Mesenchymal stem cell (in vitro differentiated cells and primary cell): ENCODE data around the gene SYNJ2.
"Not testable (repeated sequence)": the region's sequence is repeated elsewhere in the genome, so short reads cannot be mapped to it uniquely, and the experiment has no call there.

ENCODE experiments used
- DNase-seq: peaks from one replicate; pipeline ENCODE4 v3.0.0-alpha.2; 2013
- H2AFZ ChIP-seq: one replicate; pipeline ENCODE4 v1.6.1; 2013; ENCODE audit warnings: low read depth, mild to moderate bottlenecking, control low read depth, inconsistent platforms, low read length, moderate library complexity
- H2AK5ac ChIP-seq: 2 replicates; pipeline ENCODE4 v1.6.1; 2013; ENCODE audit warnings: low read length, moderate library complexity, mild to moderate bottlenecking, inconsistent platforms; ENCODE audit not compliant: severe bottlenecking
- H2BK120ac ChIP-seq: one replicate; pipeline ENCODE4 v1.6.1; 2013; ENCODE audit warnings: low read depth, mild to moderate bottlenecking, inconsistent platforms, low read length, moderate library complexity
- H2BK12ac ChIP-seq, 2 experiments: one replicate each; pipeline ENCODE4 v1.6.1; 2013; ENCODE audit warnings: inconsistent platforms in 2 of 2, low read length in 2 of 2, mild to moderate bottlenecking in 2 of 2, moderate library complexity in 2 of 2, control low read depth in 1 of 2
- H2BK15ac ChIP-seq: one replicate; pipeline ENCODE4 v1.6.1; 2013; ENCODE audit warnings: mild to moderate bottlenecking, low read depth, inconsistent platforms; ENCODE audit not compliant: poor library complexity, severe bottlenecking
- H2BK5ac ChIP-seq: 2 replicates; pipeline ENCODE4 v1.6.1; 2013; ENCODE audit warnings: low read depth, mild to moderate bottlenecking, low read length, control low read depth, inconsistent platforms; ENCODE audit not compliant: poor library complexity, severe bottlenecking
- H3K14ac ChIP-seq, 2 experiments: one replicate each; pipeline ENCODE4 v1.6.1; 2013; ENCODE audit warnings: inconsistent platforms in 2 of 2, low read length in 2 of 2, control low read depth in 1 of 2, mild to moderate bottlenecking in 1 of 2, moderate library complexity in 1 of 2
- H3K18ac ChIP-seq, 2 experiments: one replicate each; pipeline ENCODE4 v1.6.1; 2013; ENCODE audit warnings: inconsistent platforms in 2 of 2, low read length in 2 of 2, control low read depth in 1 of 2, low read depth in 1 of 2, mild to moderate bottlenecking in 1 of 2
- H3K23ac ChIP-seq, 2 experiments: one replicate each; pipeline ENCODE4 v1.6.1; 2013; ENCODE audit warnings: inconsistent platforms in 2 of 2, low read length in 2 of 2, mild to moderate bottlenecking in 2 of 2, moderate library complexity in 2 of 2, control low read depth in 1 of 2
- H3K27ac ChIP-seq: 2 replicates; pipeline ENCODE4 v1.5.1; 2013; ENCODE audit warnings: mild to moderate bottlenecking, moderate library complexity, low read length, control low read depth, inconsistent platforms; ENCODE audit not compliant: poor library complexity, severe bottlenecking
- H3K27me3 ChIP-seq, 2 experiments: 2 replicates each; pipeline versions ENCODE4 v1.6.1 to v1.7.0; 2013; ENCODE audit warnings: low read length in 2 of 2, mild to moderate bottlenecking in 2 of 2, moderate library complexity in 2 of 2, control low read depth in 1 of 2, inconsistent platforms in 1 of 2; ENCODE audit not compliant: control insufficient read depth in 1 of 2, insufficient read depth in 1 of 2
- H3K36me3 ChIP-seq, 2 experiments: 2 replicates each; pipeline versions ENCODE4 v1.6.1 to v1.7.0; 2013; ENCODE audit warnings: low read length in 2 of 2, control low read depth in 1 of 2, inconsistent platforms in 1 of 2, low read depth in 1 of 2, mild to moderate bottlenecking in 1 of 2; ENCODE audit not compliant: insufficient read depth in 2 of 2, control insufficient read depth in 1 of 2
- H3K4ac ChIP-seq, 2 experiments: one replicate each; pipeline ENCODE4 v1.6.1; 2013; ENCODE audit warnings: inconsistent platforms in 2 of 2, low read length in 2 of 2, mild to moderate bottlenecking in 2 of 2, moderate library complexity in 2 of 2, control low read depth in 1 of 2, low read depth in 1 of 2
- H3K4me1 ChIP-seq: 2 replicates; pipeline ENCODE4 v1.6.1; 2013; ENCODE audit warnings: low read depth, low read length, control low read depth; ENCODE audit not compliant: control insufficient read depth, insufficient read depth
- H3K4me2 ChIP-seq: 2 replicates; pipeline ENCODE4 v1.6.1; 2013; ENCODE audit warnings: low read length, mild to moderate bottlenecking, inconsistent platforms; ENCODE audit not compliant: poor library complexity, severe bottlenecking
- H3K4me3 ChIP-seq, 2 experiments: 2 replicates each; pipeline versions ENCODE4 v1.5.1 to v1.7.0; 2013; ENCODE audit warnings: low read length in 2 of 2, mild to moderate bottlenecking in 2 of 2, control low read depth in 1 of 2, low read depth in 1 of 2; ENCODE audit not compliant: insufficient read depth in 1 of 2
- H3K79me1 ChIP-seq: replicated peaks from 2 replicates; pipeline ENCODE4 v1.6.1; 2013; ENCODE audit warnings: mild to moderate bottlenecking, control low read depth, low read length, inconsistent platforms; ENCODE audit not compliant: poor library complexity, severe bottlenecking
- H3K9ac ChIP-seq: 2 replicates; pipeline ENCODE4 v1.7.0; 2013; ENCODE audit warnings: mild to moderate bottlenecking, low read length, moderate library complexity
- H3K9me3 ChIP-seq: 2 replicates; pipeline ENCODE4 v1.7.0; 2013; ENCODE audit warnings: mild to moderate bottlenecking, low read length; ENCODE audit not compliant: control insufficient read depth
- H4K8ac ChIP-seq: one replicate; pipeline ENCODE4 v1.6.1; 2013; ENCODE audit warnings: inconsistent platforms, mild to moderate bottlenecking, low read length, moderate library complexity
- H4K91ac ChIP-seq: one replicate; pipeline ENCODE4 v1.6.1; 2013; ENCODE audit warnings: mild to moderate bottlenecking, low read length, inconsistent platforms
- WGBS: methylation state at CpG from one replicate; pipeline ENCODE4 v1.1.7; 2013; ENCODE audit warnings: mixed read lengths; 5-methylcytosine and 5-hydroxymethylcytosine counted together

Gene SYNJ2

GRCh38 chr6:157950899-157951298 is 30.8 kb upstream of the SYNJ2 start:
- not testable (repeated sequence) for H2AFZ ChIP-seq, H2BK12ac ChIP-seq, H3K79me1 ChIP-seq, H3K18ac ChIP-seq, H3K4me1 ChIP-seq, H3K27me3 ChIP-seq, H3K9ac ChIP-seq, DNase-seq, H2BK5ac ChIP-seq, H3K23ac ChIP-seq, H3K4me2 ChIP-seq, H3K4me3 ChIP-seq, H3K4ac ChIP-seq, H3K14ac ChIP-seq, H2BK15ac ChIP-seq, H4K91ac ChIP-seq, H2BK120ac ChIP-seq, H2AK5ac ChIP-seq, H4K8ac ChIP-seq, H3K27ac ChIP-seq
- no CpG with 5 or more reads among the region's 1 CpG for WGBS
- Histone ChIP-seq H3K36me3 (peaks cover 12 to 24% of the 10 kb centered on the region in 2 experiments), H3K9me3 (peaks cover 28% of the 10 kb centered on the region)

GRCh38 chr6:157951828-157952227 is 29.8 kb upstream of the SYNJ2 start:
- Histone ChIP-seq H2BK15ac (no peak overlapping the region), H2AK5ac (no peak overlapping the region), H2AFZ (no peak overlapping the region), H3K4me1 (no peaks in the 10 kb centered on the region), H2BK5ac (no peak overlapping the region), H3K79me1 (no peaks in the 10 kb centered on the region), H3K14ac (no peak overlapping the region), H3K9me3 (peaks cover 20% of the 10 kb centered on the region), H3K4ac (no peak overlapping the region), H2BK120ac (no peak overlapping the region), H3K27ac (no peak overlapping the region), H3K27me3 (no peaks in the 10 kb centered on the region), H3K9ac (no peak overlapping the region), H3K18ac (no peak overlapping the region), H4K8ac (no peak overlapping the region), H3K23ac (no peak overlapping the region), H3K36me3 (peaks cover 7 to 15% of the 10 kb centered on the region in 2 experiments), H3K4me2 (no peak overlapping the region), H3K4me3 (no peak overlapping the region), H2BK12ac (no peak overlapping the region), H4K91ac (no peak overlapping the region)
- DNase-seq: no peak
- WGBS: 91% methylated on average over 7 of the region's 9 CpGs

- Histone ChIP-seq H3K4me1 (no peaks in the 10 kb centered on the region), H3K4me2 (no peak overlapping the region), H3K4ac (no peak overlapping the region), H3K18ac (no peak overlapping the region), H3K9ac (no peak overlapping the region), H2BK15ac (no peak overlapping the region), H2BK5ac (no peak overlapping the region), H2AK5ac (no peak overlapping the region), H2BK12ac (no peak overlapping the region), H2BK120ac (no peak overlapping the region), H3K27me3 (no peaks in the 10 kb centered on the region), H4K91ac (no peak overlapping the region), H2AFZ (no peak overlapping the region), H3K79me1 (no peaks in the 10 kb centered on the region), H3K27ac (no peak overlapping the region), H4K8ac (peak overlapping the region; percentile 36), H3K23ac (no peak overlapping the region), H3K9me3 (peaks cover 14% of the 10 kb centered on the region), H3K36me3 (peaks cover 2 to 4% of the 10 kb centered on the region in 2 experiments), H3K4me3 (no peak overlapping the region), H3K14ac (no peak overlapping the region)
- 87% methylated on average over 6 of the region's 7 CpGs for WGBS
- no peak for DNase-seq
Observed at GRCh38 chr6:157952861-157953351, 28.8 kb upstream of the SYNJ2 start.

GRCh38 chr6:157953580-157954091 is 28.0 kb upstream of the SYNJ2 start:
- H2BK120ac ChIP-seq: no peak overlapping the region
- peak overlapping the region; percentile 55 for H3K9ac ChIP-seq
- no peak overlapping the region for H2BK15ac ChIP-seq
- no peak overlapping the region for H2BK5ac ChIP-seq
- no peak overlapping the region for H3K27ac ChIP-seq
- no peaks in the 10 kb centered on the region for H3K36me3 ChIP-seq
- H3K79me1 ChIP-seq: no peaks in the 10 kb centered on the region
- DNase-seq: no peak
- 77% methylated on average over 7 of the region's 7 CpGs for WGBS
- no peak overlapping the region for H3K18ac ChIP-seq
- no peak overlapping the region for H4K8ac ChIP-seq
- no peak overlapping the region for H3K4ac ChIP-seq
- H3K9me3 ChIP-seq: peaks cover 12% of the 10 kb centered on the region
- no peak overlapping the region for H3K23ac ChIP-seq
- H3K4me2 ChIP-seq: no peak overlapping the region
- no peak overlapping the region for H2AK5ac ChIP-seq
- no peaks in the 10 kb centered on the region for H3K27me3 ChIP-seq
- peak overlapping the region in 1 of 2 experiments; percentile 59 for H3K4me3 ChIP-seq
- no peak overlapping the region for H3K14ac ChIP-seq
- H2BK12ac ChIP-seq: no peak overlapping the region
- no peak overlapping the region for H2AFZ ChIP-seq
- H4K91ac ChIP-seq: no peak overlapping the region
- no peaks in the 10 kb centered on the region for H3K4me1 ChIP-seq
